K562 (cell line): ENCODE measurements around the gene XPO1. TPM values are rescaled to one million over a fixed set of nuclear protein-coding genes. Genes with fewer than 3 reads are reported as not detected.

ENCODE experiments used
- ARID3A ChIP-seq: IDR thresholded peaks from 2 replicates; pipeline ENCODE4 v1.6.1; 2012; ENCODE audit warnings: low read depth, low read length, improper control_type of control experiment, borderline replicate concordance
- BRD9 ChIP-seq: fragments of 450-650 bp; IDR thresholded peaks from 2 replicates; pipeline ENCODE4 v1.6.1; 2018; ENCODE audit warnings: low read depth; ENCODE audit not compliant: partially characterized antibody
- CREBBP ChIP-seq: IDR thresholded peaks from one replicate; pipeline ENCODE4 v1.6.1; 2012; ENCODE audit warnings: low read depth, mild to moderate bottlenecking, control low read depth, inconsistent platforms, low read length
- CUX1 ChIP-seq: fragments of 200-800 bp; sonication (Bioruptor generic); IDR thresholded peaks from 2 replicates; pipeline ENCODE4 v1.6.1; 2016; ENCODE audit warnings: missing genetic modification characterization, missing compliant biosample characterization
- E2F6 ChIP-seq, 2 experiments: IDR thresholded peaks; 2 replicates each; pipeline ENCODE4 v1.6.1; 2011; ENCODE audit warnings: borderline replicate concordance in 1 of 2, control low read depth in 1 of 2, low read depth in 1 of 2, low read length in 1 of 2, mild to moderate bottlenecking in 1 of 2, mixed read lengths in 1 of 2, moderate library complexity in 1 of 2; ENCODE audit not compliant: insufficient read depth in 1 of 2, insufficient read length in 1 of 2, poor library complexity in 1 of 2, severe bottlenecking in 1 of 2; ENCODE audit errors: extremely low read depth in 1 of 2
- KDM4B ChIP-seq, 2 experiments: fragments of 450-650 bp in 1 of 2; sonication (generic) in 1 of 2; IDR thresholded peaks; 2 replicates each; pipeline ENCODE4 v1.6.1; 2016 to 2017; ENCODE audit warnings: borderline replicate concordance in 2 of 2, antibody characterized with exemption in 1 of 2, low read depth in 1 of 2, mild to moderate bottlenecking in 1 of 2
- MAZ ChIP-seq, 2 experiments: fragments of 450-650 bp in 1 of 2; sonication (generic) in 1 of 2; formaldehyde crosslinking; IDR thresholded peaks in 1 of 2; conservative IDR thresholded peaks in 1 of 2; 2 replicates each; pipeline versions ENCODE4 v1.4.0 to v1.5.0; 2020; ENCODE audit warnings: mild to moderate bottlenecking in 1 of 2, missing genetic modification reagents in 1 of 2
- MEIS2 ChIP-seq: fragments of 450-650 bp; IDR thresholded peaks from 2 replicates; pipeline ENCODE4 v1.6.1; 2014; ENCODE audit warnings: mild to moderate bottlenecking; ENCODE audit not compliant: partially characterized antibody
- NR4A1 ChIP-seq, 2 experiments: fragments of 250-450 bp in 1 of 2; fragments of 450-650 bp in 1 of 2; sonication (Bioruptor Pico) in 1 of 2; IDR thresholded peaks; 2 replicates each; pipeline versions ENCODE4 v1.4.0 to v1.6.1; 2016 to 2020; ENCODE audit warnings: mild to moderate bottlenecking in 2 of 2, missing compliant biosample characterization in 1 of 2, missing genetic modification characterization in 1 of 2, moderate library complexity in 1 of 2
- TCF15 ChIP-seq: fragments of 250-450 bp; sonication (Bioruptor Pico); IDR thresholded peaks from 2 replicates; pipeline ENCODE4 v1.8.0; 2022; ENCODE audit warnings: moderate library complexity, mild to moderate bottlenecking, inconsistent platforms
- ZNF197 ChIP-seq: fragments of 200-800 bp; sonication (Bioruptor generic); IDR thresholded peaks from 2 replicates; pipeline ENCODE4 v1.6.1; 2016; ENCODE audit warnings: low read depth, missing genetic modification characterization, missing compliant biosample characterization
- ZNF740 ChIP-seq, 3 experiments: fragments of 200-800 bp in 1 of 3; sonication (Bioruptor generic) in 1 of 3; sonication (generic) in 1 of 3; formaldehyde crosslinking in 1 of 3; IDR thresholded peaks; 2 replicates each; pipeline versions ENCODE4 v1.6.1 to v1.8.0; 2016 to 2022; ENCODE audit warnings: mild to moderate bottlenecking in 2 of 3, missing compliant biosample characterization in 2 of 3, missing genetic modification characterization in 2 of 3, missing genetic modification reagents in 1 of 3
- polyA plus RNA-seq, 8 experiments: library from polyadenylated mRNA; depleted of rRNA in 4 of 8; stranded (reverse) in 5 of 8; unstranded in 3 of 8; fragments of >200 nt; fragmentation: Nextera tagmentation in 2 of 8; fragmentation: Illumina TruSeq in 1 of 8; extraction: Ambion mirVana in 2 of 8; extraction: Trizol in 1 of 8; gene quantifications; 2 replicates each; pipeline versions ENCODE4 v1.2.1 to v1.2.3, GENCODE V29; 2011 to 2014; ENCODE audit warnings: inconsistent platforms in 1 of 8, missing spikeins in 1 of 8
- total RNA-seq, 7 experiments: library from RNA; depleted of rRNA in 6 of 7; stranded (reverse); fragments of >200 nt in 6 of 7; fragmentation: Illumina TruSeq in 2 of 7; extraction: Trizol in 2 of 7; gene quantifications; 2 replicates each; pipeline versions ENCODE4 v1.2.1 to v1.2.3, GENCODE V29; 2011 to 2021; ENCODE audit warnings: low replicate concordance in 1 of 7
- TF ChIP-seq, protein P1 (sequence below): sonication (generic); formaldehyde crosslinking; IDR thresholded peaks from 2 replicates; pipeline ENCODE4 v1.8.0; 2022; ENCODE audit warnings: mild to moderate bottlenecking, missing genetic modification reagents

XPO1 gene
- total and polyA plus RNA-seq, 9 of the 15 experiments (the other 6 are each of a cell fraction or from before 2014, with no cell fraction given): 86.2 to 307 (median 216) TPM

GRCh38 chr2:61538200-61538919, at the start of gene XPO1 (continued):
- TF ChIP-seq KDM4B (IDR thresholded peaks at IDR 0.05; ENCODE audit: borderline replicate concordance in 2 of 2, low read depth in 1 of 2): peak in 1 of 2 experiments; percentile 63; a peak in 1 of 4 replicates
- TF ChIP-seq CUX1: no peak
- peak in 1 of 2 experiments; percentile 89 for TF ChIP-seq E2F6 (IDR thresholded peaks at IDR 0.05; ENCODE audit: borderline replicate concordance in 1 of 2, extremely low read depth in 1 of 2, insufficient read depth in 1 of 2, insufficient read length in 1 of 2, low read depth in 1 of 2, low read length in 1 of 2, poor library complexity in 1 of 2, severe bottlenecking in 1 of 2)
- TF ChIP-seq ZNF197 (CRISPR knock-in tag): no peak
- no peak for TF ChIP-seq NR4A1 (CRISPR knock-in tag; IDR thresholded peaks at IDR 0.05)
- TF ChIP-seq NR4A1 (tag; IDR thresholded peaks at IDR 0.05): no peak
- TF ChIP-seq, protein P1, sequence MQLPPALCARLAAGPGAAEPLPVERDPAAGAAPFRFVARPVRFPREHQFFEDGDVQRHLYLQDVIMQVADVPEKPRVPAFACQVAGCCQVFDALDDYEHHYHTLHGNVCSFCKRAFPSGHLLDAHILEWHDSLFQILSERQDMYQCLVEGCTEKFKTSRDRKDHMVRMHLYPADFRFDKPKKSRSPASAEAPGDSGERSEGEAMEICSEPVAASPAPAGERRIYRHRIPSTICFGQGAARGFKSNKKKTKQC (CRISPR knock-in tag): 0 out of 2 replicates have a peak, but pooled peaks have one; percentile 47
- TF ChIP-seq ZNF740 (CRISPR knock-in tag; IDR thresholded peaks at IDR 0.05): no peak
- peak in 1 of 2 experiments; percentile 15; a peak in 1 of 4 replicates for TF ChIP-seq ZNF740 (tag; IDR thresholded peaks at IDR 0.05)
- no peak for TF ChIP-seq BRD9
- peak; percentile 9; the same call in 1 of the 2 replicates for TF ChIP-seq ARID3A
- peak; percentile 85 for TF ChIP-seq MEIS2
- no peak for TF ChIP-seq CREBBP
- no peak for TF ChIP-seq TCF15 (CRISPR knock-in tag)
- peak; percentile 85 to 87 for TF ChIP-seq MAZ (CRISPR knock-in tag; conservative IDR thresholded peaks at IDR 0.05 in 1 of 2, IDR thresholded peaks at IDR 0.05 in 1 of 2)
